ENCODE data around the gene INSYN2B. TPM values are rescaled to one million over a fixed set of nuclear protein-coding genes. Genes with fewer than 3 reads are reported as not detected.
A peak's percentile ranks its signal among the peaks of the same experiment; 100 is the strongest.

The INSYN2B gene
- total and polyA plus RNA-seq, 2 of the 4 experiments (the other 2 are of a cell fraction): 9.1 to 33.5 TPM

- Histone ChIP-seq H4K5ac (ENCODE audit: low read depth, low read length) (no peak overlapping the region), H4K91ac (ENCODE audit: insufficient read depth, low read depth, low read length) (no peak overlapping the region), H3K27ac (ENCODE audit: insufficient read depth, low read length) (no peak overlapping the region), H2AFZ (replicated peaks; ENCODE audit: low read length, poor library complexity) (no peak overlapping the region), H3K4me3 (ENCODE audit: insufficient read depth, low read depth, low read length) (no peak overlapping the region), H4K20me1 (ENCODE audit: insufficient read depth, low read length) (no peaks in the 10 kb centered on the region), H3K4ac (ENCODE audit: low read depth, low read length) (no peak overlapping the region), H2AK9ac (replicated peaks; ENCODE audit: low read depth, low read length, poor library complexity) (no peak overlapping the region), H3K4me1 (ENCODE audit: control insufficient read depth, insufficient read depth, low read length) (no peaks in the 10 kb centered on the region), H3K27me3 (ENCODE audit: control insufficient read depth, insufficient read depth, low read length) (no peaks in the 10 kb centered on the region), H3K4me2 (ENCODE audit: low read depth, low read length) (no peak overlapping the region), H3K9me1 (ENCODE audit: insufficient read depth, low read length) (no peaks in the 10 kb centered on the region; the same call in 1 of the 2 replicates), H3K23ac (ENCODE audit: low read depth, low read length) (no peak overlapping the region), H3K56ac (ENCODE audit: extremely low read depth, insufficient read depth, low read length) (no peak overlapping the region), H2AK5ac (ENCODE audit: low read depth, low read length) (no peak overlapping the region), H2BK20ac (ENCODE audit: low read depth, low read length) (no peak overlapping the region), H3K18ac (ENCODE audit: low read depth, low read length) (no peak overlapping the region), H3K14ac (replicated peaks; ENCODE audit: low read depth, low read length) (no peak overlapping the region), H3K79me1 (ENCODE audit: low read depth in 1 of 2, low read length in 2 of 2) (no peaks in the 10 kb centered on the region), H2BK5ac (ENCODE audit: low read depth, low read length, poor library complexity, severe bottlenecking) (no peak overlapping the region), H2BK15ac (ENCODE audit: low read depth, low read length) (no peak overlapping the region), H4K8ac (ENCODE audit: low read depth in 2 of 2, low read length in 2 of 2) (no peak overlapping the region), H3K9ac (ENCODE audit: low read depth, low read length) (no peak overlapping the region), H3K36me3 (ENCODE audit: control insufficient read depth, insufficient read depth, low read length) (no peaks in the 10 kb centered on the region), H3K9me3 (ENCODE audit: control insufficient read depth, insufficient read depth, low read length) (no peaks in the 10 kb centered on the region), H2BK120ac (ENCODE audit: low read depth, low read length) (no peak overlapping the region)
- in situ Hi-C loops (cut with MboI; ENCODE audit: low sequenced_read_pairs) (no loop called here), dilution Hi-C loops (cut with HindIII; ENCODE audit: low sequenced_read_pairs, unreplicated experiment) (no loop called here), intact Hi-C loops (cut with micrococcal nuclease) (no loop called here)
- WGBS, 2 experiments (ENCODE audit: extremely low coverage in 2 of 2, insufficient read length in 1 of 2): no CpG with 5 or more reads among the region's 3 CpGs
- peak; percentile 65 for ATAC-seq (ENCODE audit: low read depth)
- no TSS peak for BruUV-seq (replicated peaks)
- POLR2A ChIA-PET (ENCODE audit: unreplicated experiment): no interaction called here
- no peak for TF ChIP-seq CEBPB (IDR thresholded peaks at IDR 0.05; ENCODE audit: low read depth, low read length)
- TF ChIP-seq, protein P1, sequence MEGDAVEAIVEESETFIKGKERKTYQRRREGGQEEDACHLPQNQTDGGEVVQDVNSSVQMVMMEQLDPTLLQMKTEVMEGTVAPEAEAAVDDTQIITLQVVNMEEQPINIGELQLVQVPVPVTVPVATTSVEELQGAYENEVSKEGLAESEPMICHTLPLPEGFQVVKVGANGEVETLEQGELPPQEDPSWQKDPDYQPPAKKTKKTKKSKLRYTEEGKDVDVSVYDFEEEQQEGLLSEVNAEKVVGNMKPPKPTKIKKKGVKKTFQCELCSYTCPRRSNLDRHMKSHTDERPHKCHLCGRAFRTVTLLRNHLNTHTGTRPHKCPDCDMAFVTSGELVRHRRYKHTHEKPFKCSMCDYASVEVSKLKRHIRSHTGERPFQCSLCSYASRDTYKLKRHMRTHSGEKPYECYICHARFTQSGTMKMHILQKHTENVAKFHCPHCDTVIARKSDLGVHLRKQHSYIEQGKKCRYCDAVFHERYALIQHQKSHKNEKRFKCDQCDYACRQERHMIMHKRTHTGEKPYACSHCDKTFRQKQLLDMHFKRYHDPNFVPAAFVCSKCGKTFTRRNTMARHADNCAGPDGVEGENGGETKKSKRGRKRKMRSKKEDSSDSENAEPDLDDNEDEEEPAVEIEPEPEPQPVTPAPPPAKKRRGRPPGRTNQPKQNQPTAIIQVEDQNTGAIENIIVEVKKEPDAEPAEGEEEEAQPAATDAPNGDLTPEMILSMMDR (conservative IDR thresholded peaks at IDR 0.05; ENCODE audit: low read depth, low read length): no peak
- no peak for TF ChIP-seq SMC3 (IDR thresholded peaks at IDR 0.05; ENCODE audit: low read depth, low read length)
- no peak for TF ChIP-seq CHD1 (IDR thresholded peaks at IDR 0.05; ENCODE audit: low read depth, low read length)
- no peak for TF ChIP-seq RAD21 (IDR thresholded peaks at IDR 0.05; ENCODE audit: low read length)
- no peak for TF ChIP-seq NFE2L2 (IDR thresholded peaks at IDR 0.05; ENCODE audit: low read depth, low read length)
- no peak for TF ChIP-seq ELK1 (IDR thresholded peaks at IDR 0.05; ENCODE audit: borderline replicate concordance, low read depth, low read length)
- CTCF ChIA-PET: interaction anchor here (1.1 to 1.5 kb wide), 3 partner anchors 121 to 153 kb away, joined by 3 to 4 read pairs (median 3); no protein-coding TSS in a partner anchor
- peak; percentile 14 for DNase-seq
Observed at GRCh38 chr5:169827769-169828168, 152.5 kb downstream of the INSYN2B start.
